Type B pancreatic cell (in vitro differentiated cells): Measurements from ENCODE around the gene DHRS3. TPM values are rescaled to one million over a fixed set of nuclear protein-coding genes. Genes with fewer than 3 reads are reported as not detected.

Experiments used
- DNase-seq: peaks from one replicate; pipeline ENCODE4 v3.0.0; 2021; ENCODE audit warnings: mixed read lengths; ENCODE audit not compliant: unreplicated experiment; ENCODE audit errors: extremely low spot score
- H3K27ac Mint-ChIP-seq: 2 replicates; pipeline ENCODE4 v1.8.0; 2021; ENCODE audit warnings: mild to moderate bottlenecking, mixed read lengths
- H3K27me3 Mint-ChIP-seq: 2 replicates; pipeline ENCODE4 v1.8.0; 2021; ENCODE audit warnings: mixed read lengths
- H3K36me3 Mint-ChIP-seq: 2 replicates; pipeline ENCODE4 v1.8.0; 2021; ENCODE audit warnings: mixed read lengths
- H3K4me1 Mint-ChIP-seq: one replicate; pipeline ENCODE4 v1.8.0; 2021; ENCODE audit warnings: mixed read lengths; ENCODE audit not compliant: unreplicated experiment
- H3K4me3 Mint-ChIP-seq: 2 replicates; pipeline ENCODE4 v1.8.0; 2021; ENCODE audit warnings: mild to moderate bottlenecking, mixed read lengths
- H3K9me3 Mint-ChIP-seq: 2 replicates; pipeline ENCODE4 v1.8.0; 2021; ENCODE audit warnings: mixed read lengths
- total RNA-seq: library from RNA; stranded (reverse); gene quantifications from 2 replicates; pipeline ENCODE4 v1.2.1, GENCODE V29; 2021; ENCODE audit warnings: low replicate concordance
- TF ChIP-seq, protein P1 (sequence below): fragments of 200-600 bp; sonication (generic); conservative IDR thresholded peaks from 2 replicates; pipeline ENCODE4 v1.5.0; 2021; ENCODE audit warnings: antibody characterized with exemption, mild to moderate bottlenecking

Gene DHRS3
- total RNA-seq, 1 donor from 2014 or later, result 143 TPM

DNA sequence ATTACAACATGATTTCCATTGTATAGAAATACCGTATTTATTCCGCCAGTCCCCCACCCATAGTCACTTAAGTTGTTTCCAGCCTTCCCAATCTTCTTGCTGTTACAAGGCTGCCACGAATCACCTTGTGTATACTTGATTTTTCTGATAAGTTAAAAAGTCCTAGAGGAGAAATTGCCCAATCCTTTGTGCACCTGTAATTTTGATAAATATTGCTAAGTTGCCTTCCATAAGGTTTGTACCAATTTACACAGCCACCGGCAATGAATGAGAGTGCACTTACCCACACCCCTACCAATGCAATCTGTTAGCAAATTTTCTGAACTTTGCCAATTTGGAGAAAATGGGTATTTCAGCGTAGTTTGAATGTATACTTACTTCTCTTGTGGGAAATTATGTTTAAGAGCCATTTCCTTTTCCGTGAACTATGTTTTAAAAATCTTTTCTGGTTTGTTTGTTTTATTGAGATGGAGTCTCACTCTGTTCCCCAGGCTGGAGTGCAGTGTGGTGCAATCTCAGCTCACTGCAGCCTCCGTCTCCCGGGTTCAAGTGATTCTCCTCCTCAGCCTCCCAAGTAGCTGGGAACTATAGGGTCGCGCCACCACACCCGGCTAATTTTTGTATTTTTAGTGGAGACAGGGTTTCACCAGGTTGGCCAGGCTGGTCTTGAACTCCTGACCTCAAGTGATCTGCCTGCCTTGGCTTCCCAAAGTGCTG is 87.4 kb downstream of the DHRS3 start:
- H3K9me3 Mint-ChIP-seq, result peaks cover 8% of the 10 kb centered on the region
- no peak overlapping the region for H3K4me3 Mint-ChIP-seq
- no peak for DNase-seq
- H3K36me3 Mint-ChIP-seq, result peaks cover 3% of the 10 kb centered on the region
- TF ChIP-seq, protein P1, sequence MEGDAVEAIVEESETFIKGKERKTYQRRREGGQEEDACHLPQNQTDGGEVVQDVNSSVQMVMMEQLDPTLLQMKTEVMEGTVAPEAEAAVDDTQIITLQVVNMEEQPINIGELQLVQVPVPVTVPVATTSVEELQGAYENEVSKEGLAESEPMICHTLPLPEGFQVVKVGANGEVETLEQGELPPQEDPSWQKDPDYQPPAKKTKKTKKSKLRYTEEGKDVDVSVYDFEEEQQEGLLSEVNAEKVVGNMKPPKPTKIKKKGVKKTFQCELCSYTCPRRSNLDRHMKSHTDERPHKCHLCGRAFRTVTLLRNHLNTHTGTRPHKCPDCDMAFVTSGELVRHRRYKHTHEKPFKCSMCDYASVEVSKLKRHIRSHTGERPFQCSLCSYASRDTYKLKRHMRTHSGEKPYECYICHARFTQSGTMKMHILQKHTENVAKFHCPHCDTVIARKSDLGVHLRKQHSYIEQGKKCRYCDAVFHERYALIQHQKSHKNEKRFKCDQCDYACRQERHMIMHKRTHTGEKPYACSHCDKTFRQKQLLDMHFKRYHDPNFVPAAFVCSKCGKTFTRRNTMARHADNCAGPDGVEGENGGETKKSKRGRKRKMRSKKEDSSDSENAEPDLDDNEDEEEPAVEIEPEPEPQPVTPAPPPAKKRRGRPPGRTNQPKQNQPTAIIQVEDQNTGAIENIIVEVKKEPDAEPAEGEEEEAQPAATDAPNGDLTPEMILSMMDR, result no peak
- H3K4me1 Mint-ChIP-seq, result peaks cover 27% of the 10 kb centered on the region
- no peaks in the 10 kb centered on the region for H3K27me3 Mint-ChIP-seq
- H3K27ac Mint-ChIP-seq, result no peak overlapping the region

DNA sequence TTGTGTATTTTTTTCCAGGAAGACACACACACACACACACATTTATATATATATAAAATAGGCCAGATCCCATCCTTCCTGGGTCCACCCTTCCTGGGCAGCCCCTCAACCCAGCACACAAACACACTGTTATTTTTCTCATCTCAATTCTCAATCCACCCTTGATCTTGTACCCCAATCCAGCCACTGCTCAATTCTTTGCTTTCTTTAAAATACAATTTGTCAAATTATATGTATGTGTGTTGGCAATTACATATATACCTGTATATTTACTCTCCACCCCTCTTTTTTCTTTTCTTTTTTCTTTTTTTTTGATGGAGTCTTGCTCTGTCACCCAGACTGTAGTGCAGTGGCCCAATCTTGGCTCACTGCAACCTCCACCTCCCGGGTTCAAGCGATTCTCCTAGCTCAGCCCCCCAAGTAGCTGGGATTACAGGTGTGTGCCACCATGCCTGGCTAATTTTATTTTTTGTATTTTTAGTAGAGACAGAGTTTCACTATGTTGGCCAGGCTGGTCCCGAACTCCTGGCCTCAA is 88.3 kb downstream of the DHRS3 start:
- no peaks in the 10 kb centered on the region for H3K27me3 Mint-ChIP-seq
- TF ChIP-seq, protein P1, result no peak
- DNase-seq, result no peak
- H3K9me3 Mint-ChIP-seq, result peaks cover 8% of the 10 kb centered on the region
- H3K4me3 Mint-ChIP-seq, result no peak overlapping the region
- H3K36me3 Mint-ChIP-seq, result peaks cover 3% of the 10 kb centered on the region
- peaks cover 35% of the 10 kb centered on the region for H3K4me1 Mint-ChIP-seq
- peak overlapping the region; percentile 67 for H3K27ac Mint-ChIP-seq

DNA sequence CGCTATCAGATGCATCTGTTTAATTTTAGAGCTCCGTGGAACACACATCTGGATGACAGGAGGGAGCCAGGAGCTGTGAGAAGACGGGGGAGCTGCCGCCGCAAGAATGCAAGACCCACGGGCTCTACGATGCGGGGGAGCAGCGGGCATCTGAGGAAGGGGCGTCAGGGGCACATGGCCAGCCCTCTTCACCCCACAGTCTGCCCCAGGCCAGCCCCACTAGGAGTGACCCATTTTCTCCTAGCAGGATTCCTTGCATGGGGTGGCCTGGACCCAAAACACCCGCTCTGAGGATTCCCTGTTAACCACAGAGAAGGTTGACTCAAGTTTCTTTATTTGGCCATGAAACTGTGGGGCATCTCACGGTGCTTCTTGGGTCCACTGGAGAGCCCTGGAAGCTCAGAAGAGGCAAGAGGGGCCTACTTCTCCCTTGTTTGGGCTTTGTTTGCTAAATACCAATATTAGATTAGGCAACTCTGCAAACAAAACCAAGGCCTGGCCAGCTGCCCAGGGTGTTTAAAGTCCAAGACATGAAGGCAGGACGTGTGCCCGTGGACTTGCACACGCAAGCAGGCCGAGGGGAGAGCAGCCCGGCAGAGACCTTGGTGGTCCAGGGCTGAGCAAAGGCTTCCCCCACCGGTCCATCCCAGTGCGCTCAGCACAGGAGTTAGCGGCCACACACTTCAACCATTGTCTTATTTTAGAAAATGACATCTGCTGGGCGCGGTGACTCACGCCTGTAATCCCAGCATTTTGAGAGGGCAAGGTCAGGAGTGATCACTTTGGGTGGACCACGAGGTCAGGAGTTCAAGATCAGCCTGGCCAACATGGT is 89.8 kb downstream of the DHRS3 start:
- TF ChIP-seq, protein P1, result no peak
- peaks cover 29% of the 10 kb centered on the region for H3K4me1 Mint-ChIP-seq
- no peak overlapping the region for H3K27ac Mint-ChIP-seq
- peaks cover 2% of the 10 kb centered on the region for H3K9me3 Mint-ChIP-seq
- H3K27me3 Mint-ChIP-seq, result no peaks in the 10 kb centered on the region
- no peak for DNase-seq
- peaks cover 3% of the 10 kb centered on the region for H3K36me3 Mint-ChIP-seq
- H3K4me3 Mint-ChIP-seq, result no peak overlapping the region

GRCh38 chr1:12527564-12527963 is 90.4 kb downstream of the DHRS3 start:
- peaks cover 3% of the 10 kb centered on the region for H3K36me3 Mint-ChIP-seq
- no peak for DNase-seq
- no peak overlapping the region for H3K27ac Mint-ChIP-seq
- no peaks in the 10 kb centered on the region for H3K27me3 Mint-ChIP-seq
- TF ChIP-seq, protein P1, result no peak
- H3K4me3 Mint-ChIP-seq, result no peak overlapping the region
- H3K9me3 Mint-ChIP-seq, result no peaks in the 10 kb centered on the region
- H3K4me1 Mint-ChIP-seq, result peaks cover 29% of the 10 kb centered on the region

- peaks cover 25% of the 10 kb centered on the region for H3K4me1 Mint-ChIP-seq
- no peak for DNase-seq
- no peaks in the 10 kb centered on the region for H3K27me3 Mint-ChIP-seq
- H3K9me3 Mint-ChIP-seq, result no peaks in the 10 kb centered on the region
- peaks cover 3% of the 10 kb centered on the region for H3K36me3 Mint-ChIP-seq
- H3K4me3 Mint-ChIP-seq, result peak overlapping the region; percentile 48
- TF ChIP-seq, protein P1, result no peak
- H3K27ac Mint-ChIP-seq, result peak overlapping the region; percentile 67
These were observed 92.5 kb downstream of the DHRS3 start for GRCh38 chr1:12525311-12526181.
